TTC549 (cell line): ENCODE measurements around the gene SLC9A5.

Source experiments
- FAIRE-seq: peaks from 2 replicates; lab custom pipeline; 2012; peaks lifted over from hg19 to GRCh38; lab: Jason Lieb, UNC

SLC9A5 gene, protein sequence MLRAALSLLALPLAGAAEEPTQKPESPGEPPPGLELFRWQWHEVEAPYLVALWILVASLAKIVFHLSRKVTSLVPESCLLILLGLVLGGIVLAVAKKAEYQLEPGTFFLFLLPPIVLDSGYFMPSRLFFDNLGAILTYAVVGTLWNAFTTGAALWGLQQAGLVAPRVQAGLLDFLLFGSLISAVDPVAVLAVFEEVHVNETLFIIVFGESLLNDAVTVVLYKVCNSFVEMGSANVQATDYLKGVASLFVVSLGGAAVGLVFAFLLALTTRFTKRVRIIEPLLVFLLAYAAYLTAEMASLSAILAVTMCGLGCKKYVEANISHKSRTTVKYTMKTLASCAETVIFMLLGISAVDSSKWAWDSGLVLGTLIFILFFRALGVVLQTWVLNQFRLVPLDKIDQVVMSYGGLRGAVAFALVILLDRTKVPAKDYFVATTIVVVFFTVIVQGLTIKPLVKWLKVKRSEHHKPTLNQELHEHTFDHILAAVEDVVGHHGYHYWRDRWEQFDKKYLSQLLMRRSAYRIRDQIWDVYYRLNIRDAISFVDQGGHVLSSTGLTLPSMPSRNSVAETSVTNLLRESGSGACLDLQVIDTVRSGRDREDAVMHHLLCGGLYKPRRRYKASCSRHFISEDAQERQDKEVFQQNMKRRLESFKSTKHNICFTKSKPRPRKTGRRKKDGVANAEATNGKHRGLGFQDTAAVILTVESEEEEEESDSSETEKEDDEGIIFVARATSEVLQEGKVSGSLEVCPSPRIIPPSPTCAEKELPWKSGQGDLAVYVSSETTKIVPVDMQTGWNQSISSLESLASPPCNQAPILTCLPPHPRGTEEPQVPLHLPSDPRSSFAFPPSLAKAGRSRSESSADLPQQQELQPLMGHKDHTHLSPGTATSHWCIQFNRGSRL

DNA sequence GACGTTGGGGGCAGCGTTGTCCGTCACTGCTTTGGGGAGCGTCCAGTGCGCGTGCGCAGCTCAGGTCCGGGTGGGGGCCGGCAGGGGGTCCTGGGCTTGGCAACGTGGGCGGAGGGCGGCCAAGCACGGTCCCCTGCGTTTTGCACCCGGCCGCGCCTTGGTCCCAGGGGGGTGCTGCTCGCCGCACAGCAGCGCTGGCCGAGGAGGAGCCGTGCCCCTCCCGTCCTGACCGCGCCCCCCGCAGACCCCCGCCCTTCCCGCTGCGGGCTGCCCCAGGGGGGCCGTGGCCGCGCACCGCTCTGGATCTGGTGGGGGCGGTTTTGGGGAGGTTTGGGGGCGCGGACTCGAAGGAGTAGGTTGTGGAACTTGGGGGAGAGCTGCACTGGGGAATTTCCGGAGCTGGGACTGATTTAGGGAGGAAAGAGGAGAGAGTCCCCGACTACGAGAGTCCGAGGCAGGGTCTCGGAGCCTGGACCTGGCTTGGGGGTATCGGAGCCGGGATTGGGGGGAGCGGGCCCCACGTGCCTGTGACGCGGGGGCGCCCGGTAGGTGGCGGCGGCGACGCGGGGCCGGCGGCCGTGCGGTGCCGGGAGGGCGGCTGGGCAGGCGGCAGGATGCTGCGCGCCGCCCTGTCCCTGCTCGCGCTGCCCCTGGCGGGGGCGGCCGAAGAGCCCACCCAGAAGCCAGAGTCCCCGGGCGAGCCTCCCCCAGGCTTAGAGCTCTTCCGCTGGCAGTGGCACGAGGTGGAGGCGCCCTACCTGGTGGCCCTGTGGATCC lies at the start of gene SLC9A5:
SLC9A5 (plus strand) TSS at position 579 of the 777 bp plus-strand sequence; CDS start at position 615, 36 bp downstream.
- FAIRE-seq: no peak

DNA sequence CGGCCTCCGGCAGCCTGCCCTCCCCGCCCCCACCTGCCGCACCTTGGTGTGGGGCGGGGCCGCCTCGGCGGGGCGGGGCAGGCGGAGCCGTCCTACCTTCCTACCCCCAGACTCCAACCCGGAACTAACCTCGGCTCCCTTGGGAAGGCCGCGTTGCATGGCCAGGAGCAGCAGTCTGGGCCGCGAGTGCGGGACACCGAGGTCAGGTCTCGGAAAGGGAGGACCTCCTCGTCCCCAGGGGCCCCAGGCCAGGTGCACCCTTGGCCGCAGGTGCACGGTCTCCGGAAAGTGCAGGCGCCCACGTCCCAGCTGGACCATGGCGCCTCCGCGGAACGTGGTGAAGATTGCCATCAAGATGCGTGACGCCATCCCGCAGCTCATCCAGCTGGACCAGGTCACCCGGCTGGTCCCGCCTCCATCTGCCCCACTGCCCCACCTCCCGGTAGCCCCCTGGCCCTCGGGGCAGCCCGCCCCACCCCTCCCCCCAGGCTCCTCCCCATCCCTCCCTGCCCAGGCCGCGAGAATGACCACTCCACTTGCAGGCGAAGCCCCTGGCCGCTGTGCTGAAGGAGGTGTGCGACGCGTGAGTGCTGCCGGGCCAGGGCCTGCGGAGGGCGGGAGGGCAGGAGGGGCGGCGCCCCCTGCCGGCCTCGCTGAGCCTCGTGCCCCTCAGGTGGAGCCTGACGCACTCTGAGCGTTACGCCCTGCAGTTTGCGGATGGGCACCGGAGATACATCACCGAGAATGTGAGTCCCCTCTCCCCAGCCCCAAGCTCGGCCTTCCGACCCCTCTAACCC lies 49.6 kb upstream of the SLC9A5 start, which contains the start of gene ELMO3:
ELMO3 (plus strand) TSS at position 121 of the 797 bp plus-strand sequence; CDS start at position 317, 196 bp downstream.
- FAIRE-seq: no peak

DNA sequence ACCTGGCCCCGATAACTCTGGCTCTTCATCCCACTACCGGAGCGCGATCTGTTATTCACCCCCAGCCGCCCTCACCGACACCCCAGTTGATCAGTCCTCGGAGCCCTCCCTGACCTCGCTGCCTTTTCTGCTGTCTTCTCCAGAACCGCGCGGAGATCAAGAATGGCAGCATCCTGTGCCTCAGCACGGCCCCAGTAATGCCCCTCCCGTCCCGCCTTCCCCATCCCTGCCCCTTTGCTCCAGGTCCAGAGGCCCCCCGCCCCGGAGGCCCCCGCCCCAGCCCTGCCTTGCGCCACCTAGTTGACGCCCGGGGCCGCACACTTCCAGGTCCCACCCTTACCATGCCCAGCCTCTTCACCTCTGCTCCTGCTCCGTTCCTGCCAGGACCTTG lies 49.0 kb upstream of the SLC9A5 start:
- FAIRE-seq: no peak

DNA sequence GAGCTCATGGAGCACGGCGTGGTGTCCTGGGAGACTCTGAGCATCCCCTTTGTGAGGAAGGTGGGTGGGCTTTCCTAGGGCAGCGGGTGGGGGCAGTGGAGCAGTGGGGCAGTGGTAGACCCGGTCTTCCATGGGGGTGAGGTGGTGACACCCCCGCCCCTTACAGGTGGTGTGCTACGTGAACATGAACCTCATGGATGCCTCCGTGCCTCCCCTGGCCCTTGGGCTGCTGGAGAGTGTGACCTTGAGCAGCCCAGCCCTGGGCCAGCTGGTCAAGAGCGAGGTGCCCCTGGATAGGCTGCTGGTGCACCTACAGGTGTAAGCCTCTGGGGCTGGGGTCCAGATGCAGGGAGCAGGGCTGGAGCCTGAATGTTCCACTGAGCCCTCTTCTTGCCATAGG lies 48.3 kb upstream of the SLC9A5 start:
- FAIRE-seq: no peak

DNA sequence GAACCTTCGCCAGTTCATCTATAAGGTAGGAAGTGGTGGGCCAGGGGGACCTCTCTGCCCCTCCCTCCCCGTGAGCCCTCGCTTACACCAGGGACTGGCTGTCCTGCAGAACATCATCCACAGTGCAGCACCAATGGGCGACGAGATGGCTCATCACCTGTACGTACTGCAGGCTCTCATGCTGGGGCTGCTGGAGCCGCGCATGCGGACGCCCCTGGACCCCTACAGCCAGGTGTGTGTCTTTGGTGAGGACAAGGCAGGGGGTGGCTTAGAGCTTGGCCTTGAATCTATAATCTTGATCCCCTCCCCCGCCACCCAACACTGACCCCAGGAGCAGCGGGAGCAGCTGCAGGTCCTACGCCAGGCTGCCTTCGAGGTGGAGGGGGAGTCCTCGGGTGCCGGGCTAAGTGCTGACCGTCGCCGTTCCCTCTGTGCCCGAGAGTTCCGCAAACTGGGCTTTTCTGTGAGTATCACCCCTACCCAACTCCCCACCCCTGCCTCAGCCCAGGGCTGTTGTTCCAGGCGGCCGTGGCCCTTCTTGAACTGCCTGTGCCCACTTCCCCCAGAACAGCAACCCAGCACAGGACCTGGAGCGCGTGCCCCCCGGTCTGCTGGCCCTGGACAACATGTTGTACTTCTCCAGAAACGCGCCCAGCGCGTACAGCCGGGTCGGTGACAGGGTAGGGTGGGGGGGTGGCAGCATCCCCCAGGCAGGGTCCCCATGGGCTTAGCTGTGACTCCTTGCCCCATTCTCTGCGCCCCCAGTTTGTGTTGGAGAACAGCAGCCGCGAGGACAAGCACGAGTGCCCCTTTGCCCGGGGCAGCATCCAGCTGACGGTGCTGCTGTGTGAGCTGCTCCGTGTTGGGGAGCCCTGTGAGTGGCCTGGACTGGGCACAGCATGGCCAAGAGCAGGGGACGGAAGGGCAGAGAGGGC lies 47.1 kb upstream of the SLC9A5 start:
- FAIRE-seq: no peak

DNA sequence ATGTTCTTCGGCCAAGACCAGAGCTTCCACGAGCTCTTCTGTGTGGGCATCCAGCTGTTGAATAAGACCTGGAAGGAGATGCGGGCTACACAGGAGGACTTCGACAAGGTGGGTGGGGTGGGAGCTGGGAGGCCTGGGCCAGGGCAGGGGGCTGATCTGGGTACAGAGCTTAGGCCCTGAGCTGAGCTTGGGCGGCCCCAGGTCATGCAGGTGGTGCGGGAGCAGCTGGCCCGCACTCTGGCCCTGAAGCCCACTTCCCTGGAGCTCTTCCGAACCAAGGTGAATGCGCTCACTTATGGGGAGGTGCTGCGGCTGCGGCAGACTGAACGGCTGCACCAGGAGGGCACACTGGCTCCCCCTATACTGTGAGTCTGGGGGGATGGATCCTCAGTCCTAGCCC lies 46.4 kb upstream of the SLC9A5 start:
- FAIRE-seq: no peak

DNA sequence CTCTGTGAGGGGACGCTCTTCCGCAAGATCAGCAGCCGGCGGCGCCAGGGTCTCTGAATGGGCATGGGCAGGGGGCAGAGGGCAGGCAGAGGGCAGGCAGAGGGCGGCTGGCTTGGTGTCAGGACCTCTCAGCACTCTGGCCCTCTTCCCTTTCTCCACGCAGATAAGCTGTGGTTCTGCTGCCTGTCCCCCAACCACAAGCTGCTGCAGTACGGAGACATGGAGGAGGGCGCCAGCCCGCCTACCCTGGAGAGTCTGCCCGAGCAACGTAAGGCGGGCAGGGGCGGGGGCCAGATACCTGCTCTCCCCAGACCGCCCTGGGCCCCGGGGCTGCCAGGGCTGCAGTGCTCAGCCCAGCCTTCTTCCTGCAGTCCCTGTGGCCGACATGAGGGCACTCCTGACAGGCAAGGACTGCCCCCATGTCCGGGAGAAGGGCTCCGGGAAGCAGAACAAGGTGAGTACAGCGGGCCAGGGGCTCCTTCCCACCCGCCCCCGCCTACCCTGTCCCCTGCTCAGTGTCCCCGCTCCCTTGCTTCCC lies 45.8 kb upstream of the SLC9A5 start:
- FAIRE-seq: no peak

DNA sequence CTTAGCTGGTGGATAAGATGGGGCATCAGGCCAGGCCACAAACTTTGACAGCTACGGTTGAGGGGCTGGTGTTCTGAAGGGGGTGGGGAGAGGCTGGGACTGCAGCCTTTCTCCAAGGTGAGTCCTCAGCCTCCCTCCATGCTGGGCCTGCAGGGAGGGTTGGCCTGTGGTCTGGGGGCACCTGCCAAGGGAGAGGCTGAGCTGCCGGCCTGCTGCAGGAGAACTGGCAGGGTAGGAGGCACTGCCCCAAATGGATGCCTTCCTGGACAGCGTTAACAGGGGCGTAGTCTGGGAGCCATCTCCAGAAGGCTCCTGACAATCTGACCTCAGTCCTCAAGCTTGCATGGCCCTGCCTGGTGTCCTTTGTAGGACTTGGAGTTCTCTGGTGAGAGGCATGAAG lies 44.7 kb upstream of the SLC9A5 start:
- FAIRE-seq: no peak

DNA sequence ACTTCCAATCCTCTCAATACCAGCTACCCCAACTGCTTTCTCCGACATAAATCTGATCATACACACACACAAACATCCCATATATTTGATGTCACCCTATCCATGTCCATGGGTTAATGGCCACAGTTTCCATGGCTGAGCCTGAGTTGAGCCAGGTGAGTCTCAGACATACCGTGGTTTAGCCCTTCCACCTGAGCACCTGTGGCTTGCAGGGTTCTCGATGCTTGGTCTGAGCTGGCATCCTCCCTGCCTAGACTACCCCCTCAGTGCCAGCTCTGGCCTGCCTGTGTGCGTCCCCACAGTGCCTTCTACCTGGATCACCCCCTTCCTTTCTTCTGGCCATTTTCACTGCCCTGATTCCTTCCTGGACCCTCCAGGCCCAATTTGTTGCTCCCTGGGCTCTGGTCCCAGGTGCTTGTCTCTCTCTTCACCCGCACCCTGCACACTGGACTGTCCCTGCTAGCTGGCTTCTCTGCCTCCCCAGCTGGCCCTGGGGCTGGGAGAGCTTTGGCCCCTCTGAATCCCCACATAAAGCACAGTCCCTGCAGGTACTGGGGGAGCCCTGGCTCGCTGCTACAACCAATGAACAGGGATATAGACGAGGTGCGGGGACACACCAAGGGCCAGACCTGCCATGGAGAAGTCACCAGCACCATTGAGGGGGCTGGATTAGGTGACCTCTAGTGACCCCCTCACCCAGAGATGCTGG lies 42.5 kb upstream of the SLC9A5 start:
- no peak for FAIRE-seq

DNA sequence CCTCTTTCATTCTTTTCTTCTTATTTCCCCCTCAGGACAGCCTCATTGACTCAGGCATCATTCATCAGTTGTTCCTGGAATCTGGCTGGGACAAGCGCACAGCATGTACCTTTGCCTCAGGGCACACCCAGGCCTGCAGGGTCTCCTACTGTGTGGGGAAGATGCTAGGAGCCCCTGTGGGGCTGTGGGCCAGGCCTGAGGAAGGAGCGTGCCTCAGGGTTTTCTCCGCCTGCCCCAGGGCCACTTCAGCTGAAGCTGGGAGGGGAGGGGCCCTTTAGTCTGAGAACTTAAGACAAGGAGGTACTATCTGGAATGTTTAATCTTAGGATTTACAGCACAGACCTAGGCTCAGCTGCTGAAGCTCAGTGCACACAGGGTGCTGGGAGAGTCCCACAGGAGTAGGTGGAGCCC lies 41.9 kb upstream of the SLC9A5 start:
- FAIRE-seq: no peak

DNA sequence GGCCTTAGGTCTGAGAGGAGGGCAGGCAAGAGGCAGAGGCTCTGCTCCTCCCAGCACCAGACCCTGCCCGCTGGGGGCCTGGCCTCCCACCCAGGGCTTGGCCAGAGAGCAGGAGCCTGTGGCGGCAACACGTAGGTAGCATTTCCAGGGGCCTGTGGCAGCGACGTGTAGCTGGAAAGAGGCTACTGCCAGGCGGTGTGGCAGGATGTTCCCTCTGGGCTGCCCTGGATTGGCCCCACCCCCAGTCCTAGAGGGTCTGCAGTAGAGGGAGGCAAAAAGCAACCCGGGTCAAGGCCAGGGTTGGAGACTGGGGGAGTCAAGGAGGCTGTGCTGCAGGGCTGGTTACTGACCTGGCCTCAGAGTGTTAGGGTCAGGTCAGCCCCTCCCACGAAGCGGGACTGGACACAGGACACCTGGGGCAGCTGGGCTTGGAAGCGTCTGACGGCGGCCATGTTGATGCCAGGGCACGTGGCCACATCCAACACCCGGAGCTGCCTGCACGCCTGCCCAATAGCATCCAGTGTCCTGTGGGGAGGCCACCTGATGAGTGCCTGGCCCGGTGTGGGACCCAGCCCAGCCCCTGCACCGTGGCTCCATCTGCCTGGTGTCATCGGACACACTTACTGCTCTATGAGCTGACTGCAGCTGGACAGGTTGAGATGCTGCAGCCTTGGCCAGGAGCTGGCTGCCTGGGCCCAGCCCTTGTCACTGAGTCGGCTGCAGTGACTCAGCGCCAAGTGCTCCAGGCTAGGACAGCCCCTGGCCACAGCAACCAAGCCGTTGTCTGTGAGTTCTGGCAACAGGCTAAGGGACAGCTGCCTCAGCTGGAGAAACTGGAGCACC lies 41.3 kb upstream of the SLC9A5 start:
- FAIRE-seq: no peak

DNA sequence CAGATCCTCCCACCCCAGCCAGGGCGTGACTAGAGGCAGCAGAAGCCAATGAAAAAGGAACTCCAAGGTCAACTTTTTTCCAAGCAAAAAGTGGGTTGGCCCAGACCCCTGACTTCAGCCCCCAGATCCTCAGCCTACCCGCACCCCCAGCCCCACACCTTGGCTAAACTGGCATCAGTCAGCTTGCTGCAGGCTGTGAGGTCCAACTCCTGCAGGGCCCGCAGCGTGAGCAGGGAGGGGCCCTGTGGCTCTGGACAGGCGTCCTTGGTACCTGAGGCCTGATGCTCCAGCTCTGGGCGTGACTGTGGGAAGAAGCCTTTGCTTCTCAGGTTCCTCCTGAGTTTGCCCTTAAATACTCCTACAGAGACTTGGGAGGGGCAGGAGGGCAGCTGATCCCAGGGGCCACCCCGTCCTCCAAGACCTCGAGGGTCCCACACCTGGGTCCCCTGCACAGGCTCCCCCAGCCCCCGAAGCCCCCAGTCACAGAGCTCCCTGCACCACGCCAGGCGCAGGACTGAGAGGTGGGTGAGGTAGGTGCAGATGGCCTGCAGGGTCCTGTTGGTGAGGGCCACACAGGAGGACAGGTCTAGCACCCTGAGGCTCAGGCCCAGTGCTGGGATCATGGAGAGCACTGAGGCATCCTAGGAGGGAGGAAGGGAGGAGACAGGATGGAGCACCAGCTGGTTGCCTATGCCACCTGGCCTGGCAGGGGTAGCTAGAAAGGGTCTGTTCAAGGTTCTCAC lies 40.5 kb upstream of the SLC9A5 start:
- FAIRE-seq: no peak

DNA sequence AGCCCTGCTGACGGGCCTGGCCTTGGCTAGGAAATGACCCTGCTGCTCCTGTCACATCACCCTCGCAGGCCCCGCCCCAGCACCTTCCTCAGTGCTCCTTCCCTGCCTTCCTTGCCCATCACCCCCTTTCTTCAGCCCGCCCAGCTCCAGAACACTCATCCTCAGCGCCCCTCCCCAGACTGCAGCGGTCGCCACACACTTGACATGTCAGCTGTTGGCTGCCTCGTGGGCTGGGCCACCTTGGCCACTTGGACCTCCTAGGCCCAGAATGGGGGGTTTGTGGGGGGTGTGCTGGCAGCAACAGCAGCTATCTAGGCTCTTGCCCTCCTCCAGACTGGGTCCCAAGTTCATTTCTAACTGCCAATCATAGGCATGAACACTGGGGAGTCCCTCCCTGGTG lies 39.2 kb upstream of the SLC9A5 start:
- FAIRE-seq: no peak

DNA sequence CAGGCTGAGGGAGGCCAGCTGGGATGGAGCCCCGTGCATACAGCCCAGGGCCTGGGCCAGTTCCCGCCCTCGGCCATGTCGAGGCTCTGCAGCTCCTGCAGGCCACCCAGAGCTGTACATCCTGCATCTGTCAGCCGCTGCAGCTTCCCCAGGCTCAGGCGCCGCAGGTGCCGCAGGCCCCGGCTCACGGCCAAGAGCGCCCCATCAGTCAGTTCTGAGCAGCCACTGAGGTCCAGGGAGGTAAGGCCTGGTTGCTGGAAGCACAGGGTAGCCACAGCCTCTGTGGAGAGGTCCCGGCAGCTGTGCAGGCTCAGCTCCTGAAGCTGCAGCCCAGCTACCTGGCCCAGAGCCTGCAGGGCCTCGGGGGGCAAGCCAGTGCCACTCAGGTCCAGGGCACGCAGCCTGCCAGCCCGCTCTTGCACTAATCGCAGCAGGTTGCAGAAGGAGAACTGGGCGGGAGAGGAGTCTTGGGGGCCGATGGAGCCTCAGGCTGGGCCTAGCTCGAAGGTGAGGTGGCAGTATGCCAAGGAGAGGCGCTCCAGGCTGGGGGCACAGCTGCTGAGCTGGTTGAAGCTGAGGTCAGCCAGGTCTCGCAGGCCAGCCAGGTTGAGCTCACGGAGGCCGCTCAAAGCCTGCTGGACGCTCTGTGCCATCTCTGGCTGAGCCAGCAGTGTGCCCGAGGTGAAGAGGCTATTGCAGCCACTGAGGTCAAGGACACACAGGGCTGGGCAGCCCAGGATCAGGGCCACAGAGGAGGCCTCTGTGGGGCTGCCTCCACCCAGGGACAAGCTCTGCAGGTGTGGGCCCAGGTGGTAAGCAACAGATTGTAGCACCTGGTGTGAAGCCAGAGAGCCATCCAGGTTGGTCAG lies 38.5 kb upstream of the SLC9A5 start:
- FAIRE-seq: no peak

DNA sequence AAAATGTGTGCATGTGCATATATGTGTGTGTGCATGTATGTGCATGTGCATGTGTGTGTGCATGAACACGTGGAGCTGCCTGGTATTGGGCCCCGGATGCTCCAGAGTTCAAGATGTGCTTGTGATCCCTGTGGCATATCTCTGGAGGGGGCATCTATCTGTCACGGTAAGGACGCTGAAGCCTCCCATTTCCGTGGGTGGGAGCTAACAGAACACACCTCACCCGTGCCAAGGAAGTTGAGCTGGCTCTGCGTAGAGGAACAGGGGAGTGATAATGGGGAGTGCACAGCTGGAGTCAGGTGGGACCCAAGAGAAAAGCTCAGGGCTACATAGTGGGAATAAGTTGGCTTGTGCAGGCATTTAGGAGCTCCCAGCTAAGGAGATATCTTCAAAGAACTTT lies 37.1 kb upstream of the SLC9A5 start:
- no peak for FAIRE-seq

DNA sequence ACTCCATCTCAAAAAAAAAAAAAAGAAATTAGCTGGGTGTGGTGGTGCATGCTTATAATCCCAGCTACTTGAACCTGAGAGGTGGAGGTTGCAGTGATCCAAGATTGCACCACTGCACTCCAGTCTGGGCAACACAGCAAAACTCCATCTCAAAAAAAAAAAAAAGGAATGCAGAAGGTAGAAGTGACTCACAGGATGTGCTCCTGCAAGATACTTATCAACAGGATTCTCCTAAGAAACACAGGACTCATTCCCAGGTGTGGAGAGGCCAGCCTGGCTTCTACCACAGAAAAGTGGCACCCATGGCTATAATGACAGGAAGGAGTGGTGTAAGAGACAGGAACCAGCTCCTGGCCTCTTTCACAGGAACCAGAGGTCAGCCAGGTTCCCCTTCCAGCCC lies 36.0 kb upstream of the SLC9A5 start:
- FAIRE-seq: no peak
